Natural killer cell treated with Interleukin-12 subunit alpha and Interleukin-12 subunit beta and Interleukin-15 and Interleukin-18, amount 100 ng/mL, for 72 hours (primary cell): ENCODE data around the gene ZNF117. TPM values are rescaled to one million over a fixed set of nuclear protein-coding genes. Genes with fewer than 3 reads are reported as not detected.

Source experiments
- total RNA-seq, 2 donors: library from RNA; stranded (reverse); gene quantifications; one replicate each; pipeline ENCODE4 v1.2.3, GENCODE V29; 2022

The ZNF117 gene
- total RNA-seq, 2 donors from 2014 or later, result 8.0 to 14.2 TPM

Other genes with a start within 250 kb of the ZNF117 start
- 10 to 100 TPM in 1 of 2 donors, 1 to 10 TPM in 1; 7.2 to 11.6 TPM for gene ZNF138, start 196.6 kb downstream of the ZNF117 start, total RNA-seq
- gene ZNF273, start 87.8 kb downstream of the ZNF117 start, total RNA-seq, result 1 to 10 TPM; 5.5 to 6.3 TPM
- gene ERV3-1, start 15.7 kb upstream of the ZNF117 start, total RNA-seq, result 10 to 100 TPM; 12.4 to 16.0 TPM